DND-41 (cell line): ENCODE results near the gene TMEM63B.

ENCODE experiments used
- ATAC-seq: fragments of 200-7000 bp; cut with Tn5 transposase; 3 replicates; pipeline ENCODE4 v1.9.1; 2021; ENCODE audit warnings: low read depth; ENCODE audit not compliant: insufficient read depth
- DNase-seq: peaks from one replicate; pipeline ENCODE4 v3.0.0-alpha.2; 2020
- H2AFZ ChIP-seq: 2 replicates; pipeline ENCODE4 v1.6.0; 2012; ENCODE audit warnings: low read depth, low read length
- H3K27ac ChIP-seq: 2 replicates; pipeline ENCODE4 v1.5.1; 2012; ENCODE audit warnings: low read length, inconsistent platforms
- H3K27me3 ChIP-seq: fragments of 200-600 bp; sonication (generic); 2 replicates; pipeline ENCODE4 v1.6.0; 2012; ENCODE audit warnings: low read length, mild to moderate bottlenecking, inconsistent platforms; ENCODE audit not compliant: insufficient read depth, poor library complexity
- H3K36me3 ChIP-seq: 2 replicates; pipeline ENCODE4 v1.5.1; 2012; ENCODE audit warnings: low read length, inconsistent platforms; ENCODE audit not compliant: insufficient read depth
- H3K4me1 ChIP-seq: 2 replicates; pipeline ENCODE4 v1.5.1; 2012; ENCODE audit warnings: mild to moderate bottlenecking, low read length; ENCODE audit not compliant: insufficient read depth
- H3K4me2 ChIP-seq: 2 replicates; pipeline ENCODE4 v1.6.0; 2012; ENCODE audit warnings: mild to moderate bottlenecking, moderate library complexity, low read length, inconsistent platforms; ENCODE audit not compliant: insufficient read depth
- H3K4me3 ChIP-seq, 2 experiments: fragments of 200-600 bp in 1 of 2; shearing (Covaris generic) in 1 of 2; 2 replicates each; pipeline ENCODE4 v1.5.1; 2012 to 2016; ENCODE audit warnings: inconsistent platforms in 2 of 2, low read length in 2 of 2, mild to moderate bottlenecking in 2 of 2, low read depth in 1 of 2, moderate library complexity in 1 of 2
- H3K79me2 ChIP-seq: 2 replicates; pipeline ENCODE4 v1.6.0; 2012; ENCODE audit warnings: low read length, inconsistent platforms; ENCODE audit not compliant: insufficient read depth
- H3K9ac ChIP-seq: 2 replicates; pipeline ENCODE4 v1.6.0; 2012; ENCODE audit warnings: low read depth, mild to moderate bottlenecking, inconsistent platforms, low read length, moderate library complexity
- H3K9me3 ChIP-seq: 2 replicates; pipeline ENCODE4 v1.5.1; 2012; ENCODE audit warnings: low read length, moderate library complexity, mild to moderate bottlenecking, inconsistent platforms; ENCODE audit not compliant: insufficient read depth, severe bottlenecking
- H4K20me1 ChIP-seq: 2 replicates; pipeline ENCODE4 v1.6.0; 2012; ENCODE audit warnings: low read length; ENCODE audit not compliant: insufficient read depth
- EZH2 ChIP-seq: IDR thresholded peaks from 3 replicates; pipeline ENCODE4 v1.6.1; 2012; ENCODE audit warnings: borderline replicate concordance, low read depth, mild to moderate bottlenecking, moderate library complexity, low read length, inconsistent platforms; ENCODE audit not compliant: severe bottlenecking
- TF ChIP-seq, protein P1 (sequence below): IDR thresholded peaks from 2 replicates; pipeline ENCODE4 v1.5.1; 2012; ENCODE audit warnings: borderline replicate concordance, low read length, moderate library complexity, mild to moderate bottlenecking; ENCODE audit not compliant: poor library complexity, severe bottlenecking; ENCODE audit errors: extremely low read depth

Gene TMEM63B

DNA sequence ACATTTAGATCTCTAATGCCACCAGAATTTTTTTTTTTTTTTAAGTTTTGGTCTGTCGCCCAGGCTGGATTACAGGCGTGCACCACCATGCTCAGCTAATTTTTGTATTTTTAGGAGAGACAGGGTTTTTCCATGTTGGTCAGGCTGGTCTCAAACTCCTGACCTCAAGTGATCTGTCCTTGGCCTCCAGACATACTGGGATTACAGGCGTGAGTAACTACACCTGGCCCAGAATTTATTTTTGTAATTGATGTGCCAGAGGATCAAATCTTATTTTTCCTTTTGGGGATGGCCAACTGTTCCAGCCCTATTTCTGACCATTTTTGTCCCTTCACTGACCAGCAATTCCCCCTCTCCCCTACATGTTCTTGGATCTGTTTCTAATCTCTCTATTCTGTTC is 71.3 kb downstream of the TMEM63B start:
- H3K4me1 ChIP-seq: no peaks in the 10 kb centered on the region
- H3K27ac ChIP-seq: no peak overlapping the region
- no peaks in the 10 kb centered on the region for H3K9me3 ChIP-seq
- H3K4me3 ChIP-seq: no peak overlapping the region
- H3K9ac ChIP-seq: no peak overlapping the region
- H3K79me2 ChIP-seq: no peaks in the 10 kb centered on the region
- ATAC-seq (no peak), DNase-seq (no peak)
- TF ChIP-seq, protein P1, sequence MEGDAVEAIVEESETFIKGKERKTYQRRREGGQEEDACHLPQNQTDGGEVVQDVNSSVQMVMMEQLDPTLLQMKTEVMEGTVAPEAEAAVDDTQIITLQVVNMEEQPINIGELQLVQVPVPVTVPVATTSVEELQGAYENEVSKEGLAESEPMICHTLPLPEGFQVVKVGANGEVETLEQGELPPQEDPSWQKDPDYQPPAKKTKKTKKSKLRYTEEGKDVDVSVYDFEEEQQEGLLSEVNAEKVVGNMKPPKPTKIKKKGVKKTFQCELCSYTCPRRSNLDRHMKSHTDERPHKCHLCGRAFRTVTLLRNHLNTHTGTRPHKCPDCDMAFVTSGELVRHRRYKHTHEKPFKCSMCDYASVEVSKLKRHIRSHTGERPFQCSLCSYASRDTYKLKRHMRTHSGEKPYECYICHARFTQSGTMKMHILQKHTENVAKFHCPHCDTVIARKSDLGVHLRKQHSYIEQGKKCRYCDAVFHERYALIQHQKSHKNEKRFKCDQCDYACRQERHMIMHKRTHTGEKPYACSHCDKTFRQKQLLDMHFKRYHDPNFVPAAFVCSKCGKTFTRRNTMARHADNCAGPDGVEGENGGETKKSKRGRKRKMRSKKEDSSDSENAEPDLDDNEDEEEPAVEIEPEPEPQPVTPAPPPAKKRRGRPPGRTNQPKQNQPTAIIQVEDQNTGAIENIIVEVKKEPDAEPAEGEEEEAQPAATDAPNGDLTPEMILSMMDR: no peak
- no peak for TF ChIP-seq EZH2
- H3K36me3 ChIP-seq: no peaks in the 10 kb centered on the region
- peaks cover 5% of the 10 kb centered on the region; the same call in 1 of the 2 replicates for H4K20me1 ChIP-seq
- no peak overlapping the region for H2AFZ ChIP-seq
- H3K4me2 ChIP-seq: no peak overlapping the region
- peaks cover 15% of the 10 kb centered on the region for H3K27me3 ChIP-seq

DNA sequence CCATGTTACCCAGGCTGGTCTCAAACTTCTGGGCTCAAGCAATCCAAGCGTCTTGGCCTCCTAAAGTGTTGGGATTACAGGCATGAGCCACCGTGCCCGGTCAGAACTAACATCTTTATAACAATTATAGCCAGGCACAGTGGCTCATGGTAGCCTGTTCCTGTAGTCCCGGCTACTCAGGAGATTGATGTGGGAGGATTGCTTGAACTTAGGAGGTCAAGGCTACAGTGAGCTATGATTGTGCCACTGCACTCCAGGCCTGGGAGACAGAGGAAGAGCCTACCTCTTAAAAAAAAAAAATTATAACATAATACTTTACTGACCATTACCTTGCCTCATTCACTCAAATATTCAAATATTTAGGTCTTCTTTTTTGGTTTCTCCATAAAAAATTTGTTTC is 72.5 kb downstream of the TMEM63B start:
- Histone ChIP-seq H3K27ac (no peak overlapping the region), H3K27me3 (peaks cover 8% of the 10 kb centered on the region), H3K4me2 (no peak overlapping the region), H3K36me3 (no peaks in the 10 kb centered on the region), H2AFZ (no peak overlapping the region), H3K79me2 (no peaks in the 10 kb centered on the region), H3K9me3 (no peaks in the 10 kb centered on the region), H4K20me1 (peaks cover 5% of the 10 kb centered on the region; the same call in 1 of the 2 replicates), H3K9ac (no peak overlapping the region), H3K4me1 (no peaks in the 10 kb centered on the region), H3K4me3 (no peak overlapping the region)
- DNase-seq: no peak
- TF ChIP-seq, protein P1: no peak
- TF ChIP-seq EZH2: no peak
- ATAC-seq: no peak

DNA sequence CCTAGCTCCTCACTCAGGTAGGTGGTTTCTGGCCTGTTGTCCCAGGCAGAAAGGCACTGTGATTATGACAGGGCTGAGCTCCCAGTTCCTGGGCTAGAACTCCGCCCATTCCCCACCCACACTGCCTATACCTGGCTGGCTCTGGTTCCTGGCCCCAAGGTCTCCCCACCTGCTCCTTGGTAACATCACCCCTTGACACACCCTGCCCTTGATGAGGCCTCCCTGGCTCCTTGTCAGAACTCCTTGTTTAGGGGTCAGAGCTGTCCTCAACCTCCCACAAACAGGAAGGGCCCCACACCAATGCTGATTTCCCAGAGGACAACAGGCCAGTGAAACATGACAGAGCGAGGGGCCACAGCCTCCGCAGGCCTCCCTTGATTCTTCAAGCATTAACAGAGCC is 73.8 kb downstream of the TMEM63B start:
- no peak overlapping the region for H3K4me2 ChIP-seq
- no peak overlapping the region for H2AFZ ChIP-seq
- TF ChIP-seq EZH2: no peak
- TF ChIP-seq, protein P1: no peak
- ATAC-seq: no peak
- H3K4me3 ChIP-seq: no peak overlapping the region
- peaks cover 5% of the 10 kb centered on the region; the same call in 1 of the 2 replicates for H4K20me1 ChIP-seq
- no peaks in the 10 kb centered on the region for H3K4me1 ChIP-seq
- H3K9me3 ChIP-seq: no peaks in the 10 kb centered on the region
- no peaks in the 10 kb centered on the region for H3K79me2 ChIP-seq
- H3K27ac ChIP-seq: no peak overlapping the region
- H3K9ac ChIP-seq: no peak overlapping the region
- H3K27me3 ChIP-seq: peaks cover 3% of the 10 kb centered on the region
- no peak for DNase-seq
- no peaks in the 10 kb centered on the region for H3K36me3 ChIP-seq
